SK-N-SH treated with all-trans-retinoic acid at 6 μM for 48 hours (cell line): Measurements from ENCODE around the gene PDCD4.

Source experiments
- ATAC-seq: fragments of 200-7000 bp; cut with Tn5 transposase; 3 replicates; pipeline ENCODE4 v1.9.1; 2020; ENCODE audit warnings: mild to moderate bottlenecking, moderate library complexity
- ARNTL ChIP-seq: fragments of 450-650 bp; formaldehyde crosslinking; IDR thresholded peaks from 2 replicates; pipeline ENCODE4 v1.5.0; 2020; ENCODE audit warnings: low read depth, mild to moderate bottlenecking, moderate library complexity, borderline replicate concordance
- BACH2 ChIP-seq: fragments of 250-450 bp; sonication (Bioruptor Pico); IDR thresholded peaks from 2 replicates; pipeline ENCODE4 v1.9.0; 2021; ENCODE audit warnings: mild to moderate bottlenecking, borderline replicate concordance
- CSDC2 ChIP-seq: fragments of 250-450 bp; sonication (Bioruptor Pico); IDR thresholded peaks from 2 replicates; pipeline ENCODE4 v1.5.0; 2020; ENCODE audit warnings: mild to moderate bottlenecking, moderate library complexity
- ESRRG ChIP-seq: fragments of 250-450 bp; sonication (Bioruptor Pico); IDR thresholded peaks from 2 replicates; pipeline ENCODE4 v1.6.1; 2021; ENCODE audit warnings: mild to moderate bottlenecking
- GLIS3 ChIP-seq: fragments of 250-450 bp; sonication (Bioruptor Pico); IDR thresholded peaks from 2 replicates; pipeline ENCODE4 v1.5.0; 2020; ENCODE audit warnings: mild to moderate bottlenecking, moderate library complexity
- OSR1 ChIP-seq: fragments of 250-450 bp; sonication (Bioruptor Pico); IDR thresholded peaks from 2 replicates; pipeline ENCODE4 v1.8.0; 2022; ENCODE audit warnings: moderate library complexity, mild to moderate bottlenecking, inconsistent platforms
- PATZ1 ChIP-seq: fragments of 250-450 bp; sonication (Bioruptor Pico); IDR thresholded peaks from 2 replicates; pipeline ENCODE4 v1.8.0; 2020; ENCODE audit warnings: mild to moderate bottlenecking, moderate library complexity, borderline replicate concordance
- PPARA ChIP-seq: fragments of 250-450 bp; sonication (Bioruptor Pico); IDR thresholded peaks from 2 replicates; pipeline ENCODE4 v1.5.0; 2020; ENCODE audit warnings: mild to moderate bottlenecking, borderline replicate concordance
- RARB ChIP-seq: fragments of 250-450 bp; sonication (Bioruptor Pico); IDR thresholded peaks from 2 replicates; pipeline ENCODE4 v1.8.0; 2021; ENCODE audit warnings: mild to moderate bottlenecking, moderate library complexity
- SNAI2 ChIP-seq: fragments of 250-450 bp; sonication (Bioruptor Pico); IDR thresholded peaks from 2 replicates; pipeline ENCODE4 v1.5.0; 2020; ENCODE audit warnings: mild to moderate bottlenecking, moderate library complexity
- TCF4 ChIP-seq: fragments of 250-450 bp; sonication (Bioruptor Pico); IDR thresholded peaks from 2 replicates; pipeline ENCODE4 v1.8.0; 2021; ENCODE audit warnings: mild to moderate bottlenecking, moderate library complexity, borderline replicate concordance
- TSHZ2 ChIP-seq: fragments of 250-450 bp; sonication (Bioruptor Pico); IDR thresholded peaks from 2 replicates; pipeline ENCODE4 v1.5.0; 2020; ENCODE audit warnings: mild to moderate bottlenecking, moderate library complexity
- ZC3H10 ChIP-seq: fragments of 250-450 bp; sonication (Bioruptor Pico); IDR thresholded peaks from 2 replicates; pipeline ENCODE4 v1.5.1; 2021; ENCODE audit warnings: mild to moderate bottlenecking, moderate library complexity
- ZFP3 ChIP-seq: fragments of 250-450 bp; sonication (Bioruptor Pico); IDR thresholded peaks from 2 replicates; pipeline ENCODE4 v1.5.0; 2020; ENCODE audit warnings: mild to moderate bottlenecking, moderate library complexity
- ZFP30 ChIP-seq: fragments of 450-650 bp; formaldehyde crosslinking; IDR thresholded peaks from 2 replicates; pipeline ENCODE4 v1.5.0; 2022; ENCODE audit warnings: mild to moderate bottlenecking, moderate library complexity
- ZNF70 ChIP-seq: fragments of 450-650 bp; formaldehyde crosslinking; IDR thresholded peaks from 2 replicates; pipeline ENCODE4 v1.5.0; 2020; ENCODE audit warnings: mild to moderate bottlenecking, moderate library complexity
- ZNF8 ChIP-seq: fragments of 450-650 bp; formaldehyde crosslinking; IDR thresholded peaks from 2 replicates; pipeline ENCODE4 v1.5.0; 2020; ENCODE audit warnings: mild to moderate bottlenecking, moderate library complexity
- TF ChIP-seq, protein P1 (sequence below): fragments of 250-450 bp; sonication (Bioruptor Pico); IDR thresholded peaks from 2 replicates; pipeline ENCODE4 v1.8.0; 2021; ENCODE audit warnings: low read depth, mild to moderate bottlenecking, moderate library complexity, borderline replicate concordance
- TF ChIP-seq, protein P2 (sequence below): fragments of 250-450 bp; sonication (Bioruptor Pico); IDR thresholded peaks from 2 replicates; pipeline ENCODE4 v1.5.1; 2021; ENCODE audit warnings: mild to moderate bottlenecking, moderate library complexity
- TF ChIP-seq, protein P3 (sequence below): fragments of 250-450 bp; sonication (Bioruptor Pico); IDR thresholded peaks from 2 replicates; pipeline ENCODE4 v1.5.1; 2020; ENCODE audit warnings: low read depth, mild to moderate bottlenecking, moderate library complexity

PDCD4 gene

GRCh38 chr10:110847374-110847773 lies 24.4 kb upstream of the PDCD4 start:
- ATAC-seq: no peak
- TF ChIP-seq SNAI2 (CRISPR knock-in tag): no peak
- no peak for TF ChIP-seq CSDC2
- TF ChIP-seq ZNF70 (CRISPR knock-in tag): no peak
- no peak for TF ChIP-seq ZFP3 (CRISPR knock-in tag)
- no peak for TF ChIP-seq BACH2 (CRISPR knock-in tag)
- no peak for TF ChIP-seq TSHZ2 (CRISPR knock-in tag)
- TF ChIP-seq, protein P1, sequence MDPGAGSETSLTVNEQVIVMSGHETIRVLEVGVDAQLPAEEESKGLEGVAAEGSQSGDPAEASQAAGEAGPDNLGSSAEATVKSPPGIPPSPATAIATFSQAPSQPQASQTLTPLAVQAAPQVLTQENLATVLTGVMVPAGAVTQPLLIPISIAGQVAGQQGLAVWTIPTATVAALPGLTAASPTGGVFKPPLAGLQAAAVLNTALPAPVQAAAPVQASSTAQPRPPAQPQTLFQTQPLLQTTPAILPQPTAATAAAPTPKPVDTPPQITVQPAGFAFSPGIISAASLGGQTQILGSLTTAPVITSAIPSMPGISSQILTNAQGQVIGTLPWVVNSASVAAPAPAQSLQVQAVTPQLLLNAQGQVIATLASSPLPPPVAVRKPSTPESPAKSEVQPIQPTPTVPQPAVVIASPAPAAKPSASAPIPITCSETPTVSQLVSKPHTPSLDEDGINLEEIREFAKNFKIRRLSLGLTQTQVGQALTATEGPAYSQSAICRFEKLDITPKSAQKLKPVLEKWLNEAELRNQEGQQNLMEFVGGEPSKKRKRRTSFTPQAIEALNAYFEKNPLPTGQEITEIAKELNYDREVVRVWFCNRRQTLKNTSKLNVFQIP (CRISPR knock-in tag): no peak
- TF ChIP-seq RARB (CRISPR knock-in tag): no peak
- TF ChIP-seq PATZ1: no peak
- no peak for TF ChIP-seq ZNF8 (CRISPR knock-in tag)
- no peak for TF ChIP-seq ZC3H10 (CRISPR knock-in tag)
- no peak for TF ChIP-seq ZFP30 (CRISPR knock-in tag)
- TF ChIP-seq ARNTL (CRISPR knock-in tag): no peak
- TF ChIP-seq, protein P2, sequence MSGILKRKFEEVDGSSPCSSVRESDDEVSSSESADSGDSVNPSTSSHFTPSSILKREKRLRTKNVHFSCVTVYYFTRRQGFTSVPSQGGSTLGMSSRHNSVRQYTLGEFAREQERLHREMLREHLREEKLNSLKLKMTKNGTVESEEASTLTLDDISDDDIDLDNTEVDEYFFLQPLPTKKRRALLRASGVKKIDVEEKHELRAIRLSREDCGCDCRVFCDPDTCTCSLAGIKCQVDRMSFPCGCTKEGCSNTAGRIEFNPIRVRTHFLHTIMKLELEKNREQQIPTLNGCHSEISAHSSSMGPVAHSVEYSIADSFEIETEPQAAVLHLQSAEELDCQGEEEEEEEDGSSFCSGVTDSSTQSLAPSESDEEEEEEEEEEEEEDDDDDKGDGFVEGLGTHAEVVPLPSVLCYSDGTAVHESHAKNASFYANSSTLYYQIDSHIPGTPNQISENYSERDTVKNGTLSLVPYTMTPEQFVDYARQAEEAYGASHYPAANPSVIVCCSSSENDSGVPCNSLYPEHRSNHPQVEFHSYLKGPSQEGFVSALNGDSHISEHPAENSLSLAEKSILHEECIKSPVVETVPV (CRISPR knock-in tag): no peak

GRCh38 chr10:110848106-110848505 lies 23.6 kb upstream of the PDCD4 start:
- TF ChIP-seq ZNF70 (CRISPR knock-in tag) (no peak), RARB (CRISPR knock-in tag) (no peak), ZNF8 (CRISPR knock-in tag) (no peak), PATZ1 (no peak), ESRRG (no peak)
- TF ChIP-seq, all 23 proteins: peak for 0
- no peak for ATAC-seq

GRCh38 chr10:110850099-110850498 lies 21.6 kb upstream of the PDCD4 start:
- ATAC-seq: no peak
- TF ChIP-seq RARB (CRISPR knock-in tag) (no peak), SNAI2 (CRISPR knock-in tag) (no peak), ESRRG (no peak), OSR1 (no peak), ZFP3 (CRISPR knock-in tag) (no peak), PATZ1 (no peak), TCF4 (CRISPR knock-in tag) (no peak), PPARA (no peak), ZNF70 (CRISPR knock-in tag) (no peak), GLIS3 (no peak)
- TF ChIP-seq, protein P3, sequence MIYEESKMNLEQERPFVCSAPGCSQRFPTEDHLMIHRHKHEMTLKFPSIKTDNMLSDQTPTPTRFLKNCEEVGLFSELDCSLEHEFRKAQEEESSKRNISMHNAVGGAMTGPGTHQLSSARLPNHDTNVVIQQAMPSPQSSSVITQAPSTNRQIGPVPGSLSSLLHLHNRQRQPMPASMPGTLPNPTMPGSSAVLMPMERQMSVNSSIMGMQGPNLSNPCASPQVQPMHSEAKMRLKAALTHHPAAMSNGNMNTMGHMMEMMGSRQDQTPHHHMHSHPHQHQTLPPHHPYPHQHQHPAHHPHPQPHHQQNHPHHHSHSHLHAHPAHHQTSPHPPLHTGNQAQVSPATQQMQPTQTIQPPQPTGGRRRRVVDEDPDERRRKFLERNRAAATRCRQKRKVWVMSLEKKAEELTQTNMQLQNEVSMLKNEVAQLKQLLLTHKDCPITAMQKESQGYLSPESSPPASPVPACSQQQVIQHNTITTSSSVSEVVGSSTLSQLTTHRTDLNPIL: no peak
- TF ChIP-seq, protein P2 (CRISPR knock-in tag): no peak
